GM13976 (cell line): ENCODE results near the gene LRRC58.

Experiments used
- DNase-seq: peaks from one replicate; pipeline ENCODE4 v3.0.0; 2012; ENCODE audit warnings: low spot score
- in situ Hi-C: fragments of 300-500 bp; cut with MboI; formaldehyde crosslinking; loops from one replicate; pipeline ENCODE4 v1.12.0; 2022; ENCODE audit warnings: low sequenced_read_pairs, mixed read lengths, inconsistent platforms; ENCODE audit not compliant: unreplicated experiment
- TF ChIP-seq, protein P1 (sequence below): IDR thresholded peaks from 2 replicates; pipeline ENCODE4 v1.5.1; 2012; ENCODE audit warnings: borderline replicate concordance, mild to moderate bottlenecking; ENCODE audit not compliant: insufficient read depth; ENCODE audit errors: extremely low read depth, missing control alignments, control extremely low read depth

LRRC58 gene

DNA sequence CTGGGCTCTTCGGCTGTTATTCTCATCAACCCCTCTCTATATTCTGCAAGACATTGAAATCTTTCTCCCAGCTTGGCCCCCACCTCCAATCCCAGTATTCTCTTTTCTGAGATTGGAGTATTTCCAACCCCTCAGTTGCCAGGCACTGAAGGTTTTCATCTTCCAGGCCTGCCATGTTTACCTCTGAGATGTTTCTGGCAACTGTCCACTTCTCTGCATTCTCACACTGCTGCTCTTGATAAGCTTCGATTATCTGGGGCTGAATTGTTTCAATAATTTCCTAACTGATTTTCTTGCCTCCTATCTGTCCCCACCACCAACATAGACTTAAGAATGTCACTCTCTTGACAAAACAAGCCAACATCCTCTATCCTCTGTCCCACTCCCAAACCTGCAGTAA is 62.7 kb downstream of the LRRC58 start:
- TF ChIP-seq, protein P1, sequence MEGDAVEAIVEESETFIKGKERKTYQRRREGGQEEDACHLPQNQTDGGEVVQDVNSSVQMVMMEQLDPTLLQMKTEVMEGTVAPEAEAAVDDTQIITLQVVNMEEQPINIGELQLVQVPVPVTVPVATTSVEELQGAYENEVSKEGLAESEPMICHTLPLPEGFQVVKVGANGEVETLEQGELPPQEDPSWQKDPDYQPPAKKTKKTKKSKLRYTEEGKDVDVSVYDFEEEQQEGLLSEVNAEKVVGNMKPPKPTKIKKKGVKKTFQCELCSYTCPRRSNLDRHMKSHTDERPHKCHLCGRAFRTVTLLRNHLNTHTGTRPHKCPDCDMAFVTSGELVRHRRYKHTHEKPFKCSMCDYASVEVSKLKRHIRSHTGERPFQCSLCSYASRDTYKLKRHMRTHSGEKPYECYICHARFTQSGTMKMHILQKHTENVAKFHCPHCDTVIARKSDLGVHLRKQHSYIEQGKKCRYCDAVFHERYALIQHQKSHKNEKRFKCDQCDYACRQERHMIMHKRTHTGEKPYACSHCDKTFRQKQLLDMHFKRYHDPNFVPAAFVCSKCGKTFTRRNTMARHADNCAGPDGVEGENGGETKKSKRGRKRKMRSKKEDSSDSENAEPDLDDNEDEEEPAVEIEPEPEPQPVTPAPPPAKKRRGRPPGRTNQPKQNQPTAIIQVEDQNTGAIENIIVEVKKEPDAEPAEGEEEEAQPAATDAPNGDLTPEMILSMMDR: no peak
- in situ Hi-C loops: no loop called here

GRCh38 chr3:120285508-120285841 is 63.7 kb downstream of the LRRC58 start:
- no peak for DNase-seq
- in situ Hi-C loops: no loop called here
- TF ChIP-seq, protein P1: no peak

More for the DNA sequence above, 62.7 kb downstream of the LRRC58 start:
- DNase-seq: no peak

DNA sequence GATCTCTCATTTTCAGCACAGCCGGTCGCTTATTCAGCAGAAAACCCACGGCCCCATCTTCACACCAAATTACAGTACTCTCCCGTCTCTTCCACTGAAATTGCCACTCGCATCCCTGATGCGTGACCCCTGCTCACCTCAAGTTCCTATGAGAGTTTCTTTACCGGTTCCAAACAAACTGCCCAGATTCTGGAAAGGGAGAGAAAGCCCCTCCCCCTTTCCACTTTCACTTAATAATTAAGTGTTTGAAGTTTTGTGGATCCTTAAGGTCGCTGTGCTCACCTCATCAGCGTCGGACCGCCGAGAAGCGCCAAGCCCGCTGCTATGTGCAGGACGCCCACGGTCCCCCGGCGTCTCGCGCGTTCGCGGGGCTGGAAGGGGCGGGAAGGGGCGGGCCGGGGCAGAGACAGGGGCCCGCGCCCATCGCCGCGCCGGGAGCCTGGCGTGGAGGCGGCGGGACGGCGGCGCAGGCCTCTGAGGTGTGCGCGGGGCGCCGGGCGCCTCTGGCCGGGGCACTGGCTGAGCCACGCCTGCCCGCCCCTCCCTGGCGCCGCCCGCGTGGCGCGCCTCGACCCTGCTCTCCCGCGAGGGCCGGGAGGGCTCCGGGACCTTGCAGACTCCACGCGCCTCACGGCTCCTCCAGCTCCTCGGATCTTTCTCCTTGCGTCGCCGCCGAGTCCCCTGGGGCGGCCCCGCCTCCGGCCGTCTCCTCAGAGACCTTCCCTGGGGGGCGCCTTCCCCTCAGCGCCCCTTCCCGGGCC is 64.2 kb downstream of the LRRC58 start, which contains the start of gene GPR156:
TSS of gene GPR156 (minus strand) at position 476 of the 761 bp plus-strand sequence. CDS start 41,124 bp downstream, outside the sequence.
- in situ Hi-C loops: no loop called here
- TF ChIP-seq, protein P1: no peak
- DNase-seq: peak; percentile 52

- TF ChIP-seq, protein P1: no peak
- DNase-seq: no peak
- in situ Hi-C loops: no loop called here
These were observed 67.9 kb downstream of the LRRC58 start for GRCh38 chr3:120281261-120281660.

DNA sequence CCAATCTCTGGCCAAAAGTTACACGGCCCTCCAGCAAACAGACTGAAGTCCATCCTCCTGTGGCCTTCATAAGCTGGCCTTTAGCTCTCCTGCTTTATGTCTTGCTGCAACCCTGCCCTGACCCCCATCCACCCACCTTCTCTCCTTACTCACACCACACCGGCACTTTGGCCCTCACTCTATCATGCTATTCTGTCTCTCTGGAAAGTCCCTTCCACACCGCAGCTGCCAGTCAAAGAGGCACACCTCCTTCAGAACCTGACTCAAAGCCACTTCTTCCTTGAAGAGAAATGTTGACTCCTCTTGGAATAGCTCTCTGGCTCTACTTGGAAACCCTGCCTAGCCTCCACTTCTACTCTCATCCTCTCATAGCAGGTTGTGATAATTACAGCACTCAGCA is 68.6 kb downstream of the LRRC58 start:
- DNase-seq: no peak
- TF ChIP-seq, protein P1: no peak
- in situ Hi-C loops: no loop called here

- in situ Hi-C loops: no loop called here
- DNase-seq: no peak
- TF ChIP-seq, protein P1: no peak
These were observed 69.1 kb downstream of the LRRC58 start for GRCh38 chr3:120280026-120280425.

GRCh38 chr3:120276767-120277166 is 72.4 kb downstream of the LRRC58 start:
- in situ Hi-C loops: no loop called here
- TF ChIP-seq, protein P1: no peak
- no peak for DNase-seq
